Medulla oblongata (tissue), 1 donor: ENCODE data around the gene OAS3.

Experiments
- DNase-seq: peaks from one replicate; pipeline ENCODE4 v3.0.0-alpha.2; 2015; ENCODE audit errors: extremely low spot score

The OAS3 gene

GRCh38 chr12:113016796-113017195 lies 78.5 kb downstream of the OAS3 start:
- no peak for DNase-seq

- no peak for DNase-seq
These were observed 80.8 kb downstream of the OAS3 start for GRCh38 chr12:113019025-113019424.

- DNase-seq: no peak
These were observed 83.2 kb downstream of the OAS3 start for GRCh38 chr12:113021500-113021899.
